AG10803 (cell line): Measurements from ENCODE around the gene MNDA.

Experiments used
- DNase-seq: peaks from one replicate; pipeline ENCODE4 v3.0.0; 2010; ENCODE audit warnings: low read depth
- H3K4me3 ChIP-seq: 2 replicates; pipeline ENCODE4 v1.5.1; 2011; ENCODE audit warnings: mild to moderate bottlenecking, low read length, control low read depth
- CTCF ChIP-seq: conservative IDR thresholded peaks from 2 replicates; pipeline ENCODE4 v1.5.1; 2011; ENCODE audit warnings: mild to moderate bottlenecking, low read length, control low read depth, inconsistent platforms

The MNDA gene

GRCh38 chr1:158803678-158804077, 27.5 kb upstream of the MNDA start:
- DNase-seq, result no peak
- TF ChIP-seq CTCF, result no peak
- H3K4me3 ChIP-seq, result no peak overlapping the region

GRCh38 chr1:158806916-158807536, 24.1 kb upstream of the MNDA start:
- no peak for TF ChIP-seq CTCF
- peak; percentile 6 for DNase-seq

GRCh38 chr1:158809256-158809655, 21.9 kb upstream of the MNDA start:
- no peak for TF ChIP-seq CTCF
- no peak for DNase-seq
- no peak overlapping the region for H3K4me3 ChIP-seq

More at GRCh38 chr1:158806916-158807536, 24.1 kb upstream of the MNDA start:
- H3K4me3 ChIP-seq, result no peak overlapping the region

GRCh38 chr1:158809862-158810261, 21.3 kb upstream of the MNDA start:
- no peak overlapping the region for H3K4me3 ChIP-seq
- no peak for DNase-seq
- TF ChIP-seq CTCF, result no peak

- H3K4me3 ChIP-seq, result no peak overlapping the region
- no peak for DNase-seq
- no peak for TF ChIP-seq CTCF
Measured at GRCh38 chr1:158810311-158810710, 20.8 kb upstream of the MNDA start.

- DNase-seq, result no peak
- no peak overlapping the region for H3K4me3 ChIP-seq
- no peak for TF ChIP-seq CTCF
Measured at GRCh38 chr1:158812336-158812735, 18.8 kb upstream of the MNDA start.

GRCh38 chr1:158813164-158813563, 18.0 kb upstream of the MNDA start:
- DNase-seq, result no peak
- TF ChIP-seq CTCF, result no peak
- H3K4me3 ChIP-seq, result no peak overlapping the region
